ENCODE results near the gene CD8B2. TPM values are rescaled to one million over a fixed set of nuclear protein-coding genes. Genes with fewer than 3 reads are reported as not detected.

The CD8B2 gene
- total RNA-seq, 1 experiment from 2014 or later = not detected

DNA sequence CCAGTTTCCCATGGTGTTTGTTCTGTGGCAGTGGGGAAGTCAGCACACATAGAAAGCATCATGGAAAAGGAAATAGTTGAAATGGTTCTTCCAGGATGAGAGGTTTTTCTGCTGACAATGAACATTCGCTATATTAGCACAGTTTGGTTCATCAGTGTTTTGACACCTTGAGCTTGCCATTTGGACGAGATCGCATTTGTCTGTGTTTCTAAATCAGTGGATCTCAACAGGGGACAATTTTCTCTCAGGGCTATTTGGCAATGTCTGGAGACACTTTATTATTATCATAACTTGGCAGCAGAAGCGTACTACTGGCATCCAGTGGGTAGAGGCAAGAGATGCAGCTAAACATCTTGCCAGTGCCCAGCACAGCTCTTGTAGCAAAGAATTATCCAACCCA is 74.6 kb downstream of the CD8B2 start:
- H3K36me3 Mint-ChIP-seq (ENCODE audit: insufficient read depth in 1 of 3, low read depth in 3 of 3) = peaks cover 9 to 28% (median 11%) of the 10 kb centered on the region in 3 experiments
- no peak overlapping the region for H4K91ac ChIP-seq (ENCODE audit: insufficient read length, low read depth, low read length)
- peaks cover 9% of the 10 kb centered on the region for H3K27me3 Mint-ChIP-seq (ENCODE audit: low read depth)
- no peak overlapping the region for H3K56ac ChIP-seq (ENCODE audit: insufficient read length, low read depth, low read length)
- no peak overlapping the region for H3K4ac ChIP-seq (ENCODE audit: low read depth, low read length)
- H3K9ac ChIP-seq (ENCODE audit: extremely low read depth, insufficient read length, low read length) = no peak overlapping the region
- no peaks in the 10 kb centered on the region for H4K20me1 ChIP-seq (ENCODE audit: control insufficient read depth, insufficient read depth, insufficient read length)
- H3K4me3 Mint-ChIP-seq = no peak overlapping the region
- WGBS (ENCODE audit: extremely low coverage, insufficient read length, low lambda C conversion rate) = no CpG with 5 or more reads among the region's 4 CpGs
- H2BK15ac ChIP-seq (ENCODE audit: low read depth, low read length) = no peak overlapping the region
- no peak for DNase-seq
- no peak overlapping the region for H2BK12ac ChIP-seq (ENCODE audit: insufficient read length, low read depth, low read length)
- TF ChIP-seq, protein P1, sequence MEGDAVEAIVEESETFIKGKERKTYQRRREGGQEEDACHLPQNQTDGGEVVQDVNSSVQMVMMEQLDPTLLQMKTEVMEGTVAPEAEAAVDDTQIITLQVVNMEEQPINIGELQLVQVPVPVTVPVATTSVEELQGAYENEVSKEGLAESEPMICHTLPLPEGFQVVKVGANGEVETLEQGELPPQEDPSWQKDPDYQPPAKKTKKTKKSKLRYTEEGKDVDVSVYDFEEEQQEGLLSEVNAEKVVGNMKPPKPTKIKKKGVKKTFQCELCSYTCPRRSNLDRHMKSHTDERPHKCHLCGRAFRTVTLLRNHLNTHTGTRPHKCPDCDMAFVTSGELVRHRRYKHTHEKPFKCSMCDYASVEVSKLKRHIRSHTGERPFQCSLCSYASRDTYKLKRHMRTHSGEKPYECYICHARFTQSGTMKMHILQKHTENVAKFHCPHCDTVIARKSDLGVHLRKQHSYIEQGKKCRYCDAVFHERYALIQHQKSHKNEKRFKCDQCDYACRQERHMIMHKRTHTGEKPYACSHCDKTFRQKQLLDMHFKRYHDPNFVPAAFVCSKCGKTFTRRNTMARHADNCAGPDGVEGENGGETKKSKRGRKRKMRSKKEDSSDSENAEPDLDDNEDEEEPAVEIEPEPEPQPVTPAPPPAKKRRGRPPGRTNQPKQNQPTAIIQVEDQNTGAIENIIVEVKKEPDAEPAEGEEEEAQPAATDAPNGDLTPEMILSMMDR (conservative IDR thresholded peaks at IDR 0.05) = no peak
- no peak overlapping the region for H3K18ac ChIP-seq (ENCODE audit: insufficient read length, low read depth, low read length)
- H3K79me2 ChIP-seq (ENCODE audit: insufficient read depth, low read length) = no peaks in the 10 kb centered on the region
- no peak overlapping the region for H2BK20ac ChIP-seq (ENCODE audit: low read depth, low read length, poor library complexity, severe bottlenecking)
- no peak overlapping the region for H3K14ac ChIP-seq (ENCODE audit: insufficient read depth, low read length)
- H3K4me1 ChIP-seq (ENCODE audit: insufficient read depth, low read length) = no peaks in the 10 kb centered on the region
- H4K5ac ChIP-seq (ENCODE audit: insufficient read length, low read depth, low read length) = no peak overlapping the region
- peaks cover 18 to 23% of the 10 kb centered on the region in 2 experiments for H3K9me3 Mint-ChIP-seq
- H2BK120ac ChIP-seq (ENCODE audit: low read depth, low read length, poor library complexity, severe bottlenecking) = no peak overlapping the region
- H3K27ac Mint-ChIP-seq = no peak overlapping the region
- no peaks in the 10 kb centered on the region for H3K23me2 ChIP-seq (ENCODE audit: insufficient read length, low read depth, low read length, poor library complexity, severe bottlenecking)
- H2AFZ ChIP-seq (ENCODE audit: low read length) = no peak overlapping the region
- H2AK5ac ChIP-seq (ENCODE audit: insufficient read length, low read length) = no peak overlapping the region
- H3K9me3 ChIP-seq (ENCODE audit: control insufficient read depth, low read depth, low read length) = peaks cover 6% of the 10 kb centered on the region
- peaks cover 6 to 9% of the 10 kb centered on the region in 2 experiments; a peak in 2 of 4 replicates for H3K4me1 Mint-ChIP-seq
- H3K27me3 ChIP-seq (ENCODE audit: insufficient read depth, low read length) = no peaks in the 10 kb centered on the region
- H4K8ac ChIP-seq (replicated peaks; ENCODE audit: insufficient read length, low read depth, low read length) = no peak overlapping the region
- no peaks in the 10 kb centered on the region for H3K79me1 ChIP-seq (ENCODE audit: insufficient read depth, low read depth, low read length, poor library complexity, severe bottlenecking)
- H3K23ac ChIP-seq (ENCODE audit: insufficient read length, low read depth, low read length) = no peak overlapping the region
- no peak overlapping the region for H3K27ac ChIP-seq (ENCODE audit: insufficient read length, low read depth, low read length)
- H2BK5ac ChIP-seq (ENCODE audit: insufficient read length, low read length) = no peak overlapping the region
- no peak overlapping the region for H3T11ph ChIP-seq (ENCODE audit: low read length)
- no peak overlapping the region for H3K4me2 ChIP-seq (ENCODE audit: insufficient read depth, insufficient read length, low read length)
